Activated CD4-positive, CD25-positive, alpha-beta regulatory T cell (primary cell): ENCODE data around the gene G6PC3.
"Not testable (repeated sequence)": the region's sequence is repeated elsewhere in the genome, so short reads cannot be mapped to it uniquely, and the experiment has no call there.

ENCODE experiments used
- DNase-seq, 4 experiments: peaks; one replicate each; lab custom pipeline; 2025; lab: John Stamatoyannopoulos, UW

Gene G6PC3

GRCh38 chr17:44070455-44071197 lies at the start of gene G6PC3:
Gene G6PC3, plus strand, starts transcription at chr17:44070735. Its CDS starts 231 bp downstream, at chr17:44070966.
- DNase-seq, result peak; percentile 48 to 63 (median 58)

GRCh38 chr17:44021227-44021626 lies 49.3 kb upstream of the G6PC3 start:
- not testable (repeated sequence) for DNase-seq

- DNase-seq, result no peak
Observed at GRCh38 chr17:44022246-44022645, 48.3 kb upstream of the G6PC3 start.

GRCh38 chr17:44023545-44024270 lies 46.8 kb upstream of the G6PC3 start:
- no peak for DNase-seq

GRCh38 chr17:44024271-44024663 lies 46.3 kb upstream of the G6PC3 start:
- DNase-seq, result no peak

- DNase-seq, result no peak
Observed at GRCh38 chr17:44024853-44025252, 45.7 kb upstream of the G6PC3 start.

GRCh38 chr17:44029736-44030135 lies 40.8 kb upstream of the G6PC3 start:
- no peak for DNase-seq

- DNase-seq, result no peak
Observed at GRCh38 chr17:44030482-44030881, 40.1 kb upstream of the G6PC3 start.

GRCh38 chr17:44033861-44034408 lies 36.6 kb upstream of the G6PC3 start:
- DNase-seq, result no peak

GRCh38 chr17:44034688-44035087 lies 35.8 kb upstream of the G6PC3 start:
- DNase-seq, result not testable (repeated sequence)

GRCh38 chr17:44037471-44037870 lies 33.1 kb upstream of the G6PC3 start:
- no peak for DNase-seq

GRCh38 chr17:44038604-44039011 lies 31.9 kb upstream of the G6PC3 start:
- DNase-seq, result no peak

- no peak for DNase-seq
Observed at GRCh38 chr17:44039829-44040635, 30.5 kb upstream of the G6PC3 start.

- DNase-seq, result no peak
Observed at GRCh38 chr17:44043272-44043696, 27.3 kb upstream of the G6PC3 start.

GRCh38 chr17:44044071-44044470 lies 26.5 kb upstream of the G6PC3 start:
- DNase-seq, result no peak

- DNase-seq, result no peak
Observed at GRCh38 chr17:44045486-44045885, 25.0 kb upstream of the G6PC3 start.

- DNase-seq, result not testable (repeated sequence)
Observed at GRCh38 chr17:44046893-44047292, 23.6 kb upstream of the G6PC3 start.

GRCh38 chr17:44049294-44050060 lies 21.1 kb upstream of the G6PC3 start:
- no peak for DNase-seq

- no peak for DNase-seq
Observed at GRCh38 chr17:44053125-44053872, 17.2 kb upstream of the G6PC3 start.

- DNase-seq, result no peak
Observed at GRCh38 chr17:44059101-44059892, 11.2 kb upstream of the G6PC3 start.
